ENCODE measurements around the gene SPTLC3. TPM values are rescaled to one million over a fixed set of nuclear protein-coding genes. Genes with fewer than 3 reads are reported as not detected.
A peak's percentile ranks its signal among the peaks of the same experiment; 100 is the strongest.

Gene SPTLC3
- total and polyA plus RNA-seq, 2 experiments from 2014 or later = 36.3 to 47.6 TPM

DNA sequence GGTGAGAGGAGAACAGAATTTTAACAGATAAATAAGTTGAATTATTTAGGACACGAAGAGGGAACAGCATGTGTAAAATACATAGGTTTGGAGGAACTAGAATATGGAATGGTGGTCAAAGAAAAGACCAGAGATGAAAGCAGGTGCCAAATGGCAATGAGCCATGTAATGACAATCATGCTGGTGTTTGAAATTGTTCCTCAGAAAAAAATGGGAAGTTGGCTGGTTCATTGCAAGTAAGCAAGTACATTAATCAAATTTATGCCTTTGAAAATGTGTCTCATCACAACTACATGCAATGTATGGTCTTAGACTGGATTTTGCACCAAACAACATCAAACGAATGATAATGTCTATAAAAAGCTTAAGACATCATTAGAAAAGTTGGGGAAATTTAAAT lies 83.3 kb downstream of the SPTLC3 start:
- no peak overlapping the region for H3K27ac ChIP-seq
- H2AFZ ChIP-seq = no peak overlapping the region
- no peak for DNase-seq (ENCODE audit: low spot score)
- peaks cover 20% of the 10 kb centered on the region for H3K4me1 ChIP-seq (ENCODE audit: insufficient read depth)
- no peaks in the 10 kb centered on the region for H3K9me2 ChIP-seq (replicated peaks; ENCODE audit: insufficient read depth)
- no peaks in the 10 kb centered on the region for H3K9me3 ChIP-seq (ENCODE audit: low read depth)
- no peaks in the 10 kb centered on the region for H3K79me2 ChIP-seq
- WGBS (ENCODE audit: low lambda C conversion rate, missing lambda C conversion rate) = 83% methylated on average over 2 of the region's 2 CpGs
- H3K36me3 ChIP-seq (replicated peaks; ENCODE audit: insufficient read depth, low read depth) = no peaks in the 10 kb centered on the region
- no peak overlapping the region for H3K4me3 ChIP-seq
- H3K4me2 ChIP-seq = no peak overlapping the region
- no peaks in the 10 kb centered on the region for H3K27me3 ChIP-seq
- H4K20me1 ChIP-seq (ENCODE audit: insufficient read depth, poor library complexity, severe bottlenecking) = no peaks in the 10 kb centered on the region
- TF ChIP-seq EZH2 (IDR thresholded peaks at IDR 0.05; ENCODE audit: borderline replicate concordance) (no peak), EZH2phosphoT487 (IDR thresholded peaks at IDR 0.05; ENCODE audit: low read depth, severe bottlenecking, unreplicated experiment) (no peak)
- TF ChIP-seq, protein P1, sequence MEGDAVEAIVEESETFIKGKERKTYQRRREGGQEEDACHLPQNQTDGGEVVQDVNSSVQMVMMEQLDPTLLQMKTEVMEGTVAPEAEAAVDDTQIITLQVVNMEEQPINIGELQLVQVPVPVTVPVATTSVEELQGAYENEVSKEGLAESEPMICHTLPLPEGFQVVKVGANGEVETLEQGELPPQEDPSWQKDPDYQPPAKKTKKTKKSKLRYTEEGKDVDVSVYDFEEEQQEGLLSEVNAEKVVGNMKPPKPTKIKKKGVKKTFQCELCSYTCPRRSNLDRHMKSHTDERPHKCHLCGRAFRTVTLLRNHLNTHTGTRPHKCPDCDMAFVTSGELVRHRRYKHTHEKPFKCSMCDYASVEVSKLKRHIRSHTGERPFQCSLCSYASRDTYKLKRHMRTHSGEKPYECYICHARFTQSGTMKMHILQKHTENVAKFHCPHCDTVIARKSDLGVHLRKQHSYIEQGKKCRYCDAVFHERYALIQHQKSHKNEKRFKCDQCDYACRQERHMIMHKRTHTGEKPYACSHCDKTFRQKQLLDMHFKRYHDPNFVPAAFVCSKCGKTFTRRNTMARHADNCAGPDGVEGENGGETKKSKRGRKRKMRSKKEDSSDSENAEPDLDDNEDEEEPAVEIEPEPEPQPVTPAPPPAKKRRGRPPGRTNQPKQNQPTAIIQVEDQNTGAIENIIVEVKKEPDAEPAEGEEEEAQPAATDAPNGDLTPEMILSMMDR (IDR thresholded peaks at IDR 0.05; ENCODE audit: poor library complexity) = no peak

DNA sequence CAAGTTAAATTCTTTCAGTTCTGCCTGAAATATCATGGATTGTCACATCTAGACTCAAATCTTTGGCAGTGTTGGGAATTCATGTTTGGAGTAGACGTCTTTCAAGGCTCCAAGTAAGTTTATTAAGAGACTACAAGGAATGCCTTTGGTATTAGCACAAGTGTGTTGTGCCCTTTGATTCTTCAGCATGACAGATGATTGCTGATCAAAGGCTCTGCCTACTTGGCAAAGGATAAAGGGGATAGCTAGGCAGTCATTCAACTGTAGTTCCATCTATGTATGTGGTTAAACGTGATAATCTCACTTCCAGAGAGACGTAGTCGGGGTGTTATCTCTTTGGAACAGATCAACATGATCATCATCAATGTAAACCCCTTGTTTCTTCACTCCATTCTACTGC lies 86.2 kb downstream of the SPTLC3 start:
- H3K4me1 ChIP-seq (ENCODE audit: insufficient read depth) = peaks cover 29% of the 10 kb centered on the region
- no peaks in the 10 kb centered on the region for H3K9me2 ChIP-seq (replicated peaks; ENCODE audit: insufficient read depth)
- H3K36me3 ChIP-seq (replicated peaks; ENCODE audit: insufficient read depth, low read depth) = no peaks in the 10 kb centered on the region
- no peak for TF ChIP-seq EZH2phosphoT487 (IDR thresholded peaks at IDR 0.05; ENCODE audit: low read depth, severe bottlenecking, unreplicated experiment)
- no peak for TF ChIP-seq EZH2 (IDR thresholded peaks at IDR 0.05; ENCODE audit: borderline replicate concordance)
- TF ChIP-seq, protein P1 (IDR thresholded peaks at IDR 0.05; ENCODE audit: poor library complexity) = no peak
- H4K20me1 ChIP-seq (ENCODE audit: insufficient read depth, poor library complexity, severe bottlenecking) = no peaks in the 10 kb centered on the region
- no peaks in the 10 kb centered on the region for H3K79me2 ChIP-seq
- no peaks in the 10 kb centered on the region for H3K27me3 ChIP-seq
- no peak overlapping the region for H2AFZ ChIP-seq
- no peak overlapping the region for H3K4me2 ChIP-seq
- no peak overlapping the region for H3K4me3 ChIP-seq
- H3K9me3 ChIP-seq (ENCODE audit: low read depth) = no peaks in the 10 kb centered on the region
- DNase-seq (ENCODE audit: low spot score) = no peak
- H3K27ac ChIP-seq = no peak overlapping the region
- WGBS (ENCODE audit: low lambda C conversion rate, missing lambda C conversion rate) = 44% methylated on average over 4 of the region's 4 CpGs

DNA sequence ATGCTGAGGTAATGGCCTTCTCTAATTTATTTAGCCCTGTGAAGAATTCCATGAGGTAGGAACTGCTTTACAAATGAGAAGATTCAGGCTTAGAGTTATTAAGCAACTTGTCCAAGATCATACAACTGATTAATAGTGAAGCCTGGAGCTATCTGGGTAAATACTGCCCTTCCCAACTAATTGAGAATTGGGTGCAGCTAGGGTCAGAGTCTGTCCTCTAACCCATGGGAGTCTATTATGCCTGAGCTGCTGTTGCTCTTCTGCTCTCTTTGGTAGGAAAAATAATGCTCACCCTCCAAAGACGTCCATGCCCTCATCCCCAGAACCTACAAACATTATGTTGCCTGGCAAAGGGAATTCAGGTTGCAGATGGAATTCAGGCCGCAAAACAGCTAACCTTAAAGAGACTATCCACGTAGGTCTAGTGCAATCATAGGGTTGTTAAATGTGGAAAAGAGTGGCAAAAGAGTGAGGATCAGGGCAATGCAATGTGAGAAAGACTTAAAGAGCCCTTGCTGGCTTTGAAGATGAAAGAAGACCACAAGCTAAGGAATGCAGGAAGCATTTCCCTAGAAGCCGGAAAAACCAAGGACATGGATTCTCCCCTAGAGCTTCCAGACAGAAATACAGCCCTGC lies 90.1 kb downstream of the SPTLC3 start:
- 65% methylated on average over 4 of the region's 4 CpGs for WGBS (ENCODE audit: low lambda C conversion rate, missing lambda C conversion rate)

More for the DNA sequence above, 90.1 kb downstream of the SPTLC3 start:
- Histone ChIP-seq H3K79me2 (no peaks in the 10 kb centered on the region), H3K9me3 (ENCODE audit: low read depth) (no peaks in the 10 kb centered on the region), H3K36me3 (replicated peaks; ENCODE audit: insufficient read depth, low read depth) (no peaks in the 10 kb centered on the region), H3K27me3 (no peaks in the 10 kb centered on the region), H3K9me2 (replicated peaks; ENCODE audit: insufficient read depth) (no peaks in the 10 kb centered on the region), H3K4me1 (ENCODE audit: insufficient read depth) (peaks cover 48% of the 10 kb centered on the region), H3K4me2 (peak overlapping the region; percentile 11), H2AFZ (no peak overlapping the region), H3K4me3 (no peak overlapping the region), H4K20me1 (ENCODE audit: insufficient read depth, poor library complexity, severe bottlenecking) (no peaks in the 10 kb centered on the region), H3K27ac (peak overlapping the region; percentile 39)
- no peak for DNase-seq (ENCODE audit: low spot score)
- TF ChIP-seq EZH2 (IDR thresholded peaks at IDR 0.05; ENCODE audit: borderline replicate concordance) (no peak), EZH2phosphoT487 (IDR thresholded peaks at IDR 0.05; ENCODE audit: low read depth, severe bottlenecking, unreplicated experiment) (no peak)
- TF ChIP-seq, protein P1 (IDR thresholded peaks at IDR 0.05; ENCODE audit: poor library complexity) = no peak
